Liver (tissue), 9 donors: ENCODE measurements around the gene CATSPER3. TPM values are rescaled to one million over a fixed set of nuclear protein-coding genes. Genes with fewer than 3 reads are reported as not detected.

Experiments used
- DNase-seq: peaks from one replicate; pipeline ENCODE4 v3.0.0-alpha.2; 2017; ENCODE audit warnings: low spot score
- H3K27ac ChIP-seq, 2 donors: one replicate each; pipeline ENCODE4 v1.7.0; 2013; ENCODE audit warnings: inconsistent platforms in 2 of 2, low read length in 2 of 2, control low read depth in 1 of 2, low read depth in 1 of 2, mild to moderate bottlenecking in 1 of 2
- H3K27me3 ChIP-seq, 4 donors: one replicate each; pipeline versions ENCODE4 v1.6.1 to v1.7.0; 2013; ENCODE audit warnings: low read length in 3 of 4, inconsistent platforms in 1 of 4, mild to moderate bottlenecking in 1 of 4, moderate library complexity in 1 of 4; ENCODE audit not compliant: control insufficient read depth in 4 of 4, insufficient read depth in 4 of 4
- H3K36me3 ChIP-seq, 4 donors: one replicate each; pipeline versions ENCODE4 v1.6.1 to v1.7.0; 2013; ENCODE audit warnings: low read length in 3 of 4, mild to moderate bottlenecking in 3 of 4, low read depth in 1 of 4, moderate library complexity in 1 of 4; ENCODE audit not compliant: control insufficient read depth in 4 of 4, insufficient read depth in 3 of 4
- H3K4me1 ChIP-seq, 4 donors: one replicate each; pipeline versions ENCODE4 v1.6.1 to v1.7.0; 2013; ENCODE audit warnings: low read length in 3 of 4, mild to moderate bottlenecking in 3 of 4, moderate library complexity in 1 of 4; ENCODE audit not compliant: control insufficient read depth in 4 of 4, insufficient read depth in 4 of 4
- H3K4me3 ChIP-seq, 3 donors: one replicate each; pipeline versions ENCODE4 v1.6.1 to v1.7.0; 2013; ENCODE audit warnings: low read length in 3 of 3, control low read depth in 1 of 3, low read depth in 1 of 3, mild to moderate bottlenecking in 1 of 3
- H3K9ac ChIP-seq, 2 donors: one replicate each; pipeline ENCODE4 v1.7.0; 2013; ENCODE audit warnings: low read length in 2 of 2, mild to moderate bottlenecking in 2 of 2, moderate library complexity in 2 of 2, control low read depth in 1 of 2, low read depth in 1 of 2
- H3K9me3 ChIP-seq, 4 donors: one replicate each; pipeline versions ENCODE4 v1.6.1 to v1.7.0; 2013; ENCODE audit warnings: low read length in 3 of 4; ENCODE audit not compliant: control insufficient read depth in 4 of 4
- ATF3 ChIP-seq: IDR thresholded peaks from 2 replicates; pipeline ENCODE4 v1.6.1; 2016; ENCODE audit warnings: antibody characterized with exemption
- CTCF ChIP-seq: fragments of 150-350 bp; IDR thresholded peaks from 2 replicates; pipeline ENCODE4 v1.5.1; 2017; ENCODE audit warnings: improper control_type of control experiment, low read depth, low read length; ENCODE audit not compliant: missing input control
- FOXA1 ChIP-seq: IDR thresholded peaks from 2 replicates; pipeline ENCODE4 v1.6.1; 2016; ENCODE audit warnings: antibody characterized with exemption
- FOXA2 ChIP-seq: IDR thresholded peaks from 2 replicates; pipeline ENCODE4 v1.6.1; 2016; ENCODE audit warnings: antibody characterized with exemption
- HNF4A ChIP-seq, 2 donors: conservative IDR thresholded peaks; 2 replicates each; pipeline ENCODE4 v1.6.1; 2016; ENCODE audit warnings: antibody characterized with exemption in 2 of 2, mild to moderate bottlenecking in 2 of 2
- HNF4G ChIP-seq: IDR thresholded peaks from 2 replicates; pipeline ENCODE4 v1.6.1; 2016; ENCODE audit warnings: antibody characterized with exemption
- JUND ChIP-seq, 2 donors: IDR thresholded peaks; 2 replicates each; pipeline ENCODE4 v1.6.1; 2016; ENCODE audit warnings: antibody characterized with exemption in 2 of 2
- MAX ChIP-seq: IDR thresholded peaks from 2 replicates; pipeline ENCODE4 v1.6.1; 2016; ENCODE audit warnings: antibody characterized with exemption
- NR2F2 ChIP-seq: IDR thresholded peaks from 2 replicates; pipeline ENCODE4 v1.6.1; 2016; ENCODE audit warnings: antibody characterized with exemption
- REST ChIP-seq: IDR thresholded peaks from 2 replicates; pipeline ENCODE4 v1.6.1; 2016; ENCODE audit warnings: antibody characterized with exemption, mild to moderate bottlenecking
- RXRA ChIP-seq, 2 donors: IDR thresholded peaks; 2 replicates each; pipeline ENCODE4 v1.6.1; 2017 to 2018; ENCODE audit warnings: antibody characterized with exemption in 2 of 2, mild to moderate bottlenecking in 1 of 2
- SP1 ChIP-seq: IDR thresholded peaks from 2 replicates; pipeline ENCODE4 v1.6.1; 2018; ENCODE audit warnings: antibody characterized with exemption, mild to moderate bottlenecking
- TAF1 ChIP-seq: conservative IDR thresholded peaks from 2 replicates; pipeline ENCODE4 v1.6.1; 2016; ENCODE audit warnings: antibody characterized with exemption, mild to moderate bottlenecking
- YY1 ChIP-seq: IDR thresholded peaks from 2 replicates; pipeline ENCODE4 v1.6.1; 2016; ENCODE audit warnings: antibody characterized with exemption, mild to moderate bottlenecking
- ZBTB33 ChIP-seq: IDR thresholded peaks from 2 replicates; pipeline ENCODE4 v1.6.1; 2016; ENCODE audit warnings: antibody characterized with exemption
- whole genome bisulfite sequencing: extraction: QIAGEN DNeasy Blood & Tissue Kit; methylation state at CpG from one replicate; pipeline ENCODE4 v1.1.7; 2013; 5-methylcytosine and 5-hydroxymethylcytosine counted together
- polyA plus RNA-seq, 2 donors: library from polyadenylated mRNA; stranded (reverse) in 1 of 2; unstranded in 1 of 2; fragments of 200-250 nt in 1 of 2; fragments of >200 nt in 1 of 2; fragmentation: Nextera tagmentation in 1 of 2; extraction: Ambion mirVana in 1 of 2; gene quantifications; one replicate each; pipeline versions ENCODE4 v1.2.1 to v1.2.3, GENCODE V29; 2013 to 2015
- total RNA-seq, 2 donors: library from RNA; depleted of rRNA; stranded (reverse); fragments of >200 nt; gene quantifications; one replicate each; pipeline ENCODE4 v1.2.3, GENCODE V29; 2014
- donor health status: healthy.
- donor health status: healthy.
- donor health status: healthy.
- donor health status: healthy.
- donor health status: healthy.

The CATSPER3 gene
- total and polyA plus RNA-seq, 4 donors, result 0.28 to 0.37 (median 0.34) TPM

GRCh38 chr5:135035678-135036030, 67.9 kb downstream of the CATSPER3 start (continued):
- TF ChIP-seq HNF4A (conservative IDR thresholded peaks at IDR 0.05) (no peak), RXRA (IDR thresholded peaks at IDR 0.05) (no peak), HNF4G (no peak)

- peaks cover 17 to 47% (median 31%) of the 10 kb centered on the region in 4 donors for H3K27me3 ChIP-seq
- no peak overlapping the region for H3K4me3 ChIP-seq
- DNase-seq, result no peak
- no peaks in the 10 kb centered on the region for H3K36me3 ChIP-seq
- no peak for TF ChIP-seq JUND (IDR thresholded peaks at IDR 0.05)
- no peak for TF ChIP-seq FOXA1
- TF ChIP-seq MAX, result no peak
- no peak for TF ChIP-seq CTCF
- no peak for TF ChIP-seq NR2F2
- no peak for TF ChIP-seq ZBTB33
- TF ChIP-seq FOXA2, result no peak
- H3K27ac ChIP-seq, result no peak overlapping the region
- WGBS, result 61% methylated on average over 4 of the region's 4 CpGs
- no peak overlapping the region for H3K9ac ChIP-seq
- H3K4me1 ChIP-seq, result peaks cover 17 to 40% (median 20%) of the 10 kb centered on the region in 4 donors
- H3K9me3 ChIP-seq, result peaks cover 0 to 4% (median 0%) of the 10 kb centered on the region in 4 donors
Observed at GRCh38 chr5:135036405-135036804, 68.7 kb downstream of the CATSPER3 start.

GRCh38 chr5:135037519-135038204, 70.0 kb downstream of the CATSPER3 start:
- Histone ChIP-seq H3K27me3 (peaks cover 17 to 40% (median 27%) of the 10 kb centered on the region in 4 donors), H3K9me3 (peaks cover 0 to 4% (median 0%) of the 10 kb centered on the region in 4 donors), H3K9ac (no peak overlapping the region), H3K36me3 (no peaks in the 10 kb centered on the region), H3K4me3 (no peak overlapping the region), H3K27ac (no peak overlapping the region), H3K4me1 (peaks cover 15 to 36% (median 18%) of the 10 kb centered on the region in 4 donors)
- no peak for DNase-seq
- TF ChIP-seq TAF1, result no peak
- TF ChIP-seq RXRA (IDR thresholded peaks at IDR 0.05), result no peak
- no peak for TF ChIP-seq MAX
- TF ChIP-seq ATF3, result no peak
- TF ChIP-seq YY1, result no peak
- no peak for TF ChIP-seq SP1
- no peak for TF ChIP-seq HNF4A (conservative IDR thresholded peaks at IDR 0.05)
- TF ChIP-seq FOXA1, result no peak
- no peak for TF ChIP-seq JUND (IDR thresholded peaks at IDR 0.05)
- TF ChIP-seq REST, result no peak
- WGBS, result 18% methylated on average over 11 of the region's 11 CpGs
